ENCODE data around the gene FANCD2.
"Not testable (repeated sequence)": the region's sequence is repeated elsewhere in the genome, so short reads cannot be mapped to it uniquely, and the experiment has no call there.

FANCD2 gene

DNA sequence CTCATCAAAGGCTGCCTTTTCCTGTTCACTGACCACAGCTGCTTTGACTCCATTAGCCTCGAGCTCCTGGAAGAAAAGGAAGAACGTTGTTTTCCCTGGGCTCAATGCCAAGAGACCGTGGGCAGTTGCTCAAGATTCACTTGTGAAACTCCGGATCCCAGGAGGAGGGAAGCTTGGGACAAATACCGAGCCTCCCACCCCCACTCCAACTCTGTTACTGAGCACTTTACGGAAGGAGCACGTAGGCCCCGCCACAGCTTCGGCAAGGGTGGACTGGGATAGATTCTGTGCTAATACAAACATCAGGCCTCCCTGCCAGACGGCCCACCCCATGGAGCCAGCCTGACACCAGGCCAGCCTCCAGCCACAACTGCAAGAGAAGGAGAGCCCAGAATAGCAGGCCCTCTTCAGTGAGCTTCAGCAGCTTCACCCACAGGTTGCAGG is 10.8 kb upstream of the FANCD2 start:
- no peak for DNase-seq

DNA sequence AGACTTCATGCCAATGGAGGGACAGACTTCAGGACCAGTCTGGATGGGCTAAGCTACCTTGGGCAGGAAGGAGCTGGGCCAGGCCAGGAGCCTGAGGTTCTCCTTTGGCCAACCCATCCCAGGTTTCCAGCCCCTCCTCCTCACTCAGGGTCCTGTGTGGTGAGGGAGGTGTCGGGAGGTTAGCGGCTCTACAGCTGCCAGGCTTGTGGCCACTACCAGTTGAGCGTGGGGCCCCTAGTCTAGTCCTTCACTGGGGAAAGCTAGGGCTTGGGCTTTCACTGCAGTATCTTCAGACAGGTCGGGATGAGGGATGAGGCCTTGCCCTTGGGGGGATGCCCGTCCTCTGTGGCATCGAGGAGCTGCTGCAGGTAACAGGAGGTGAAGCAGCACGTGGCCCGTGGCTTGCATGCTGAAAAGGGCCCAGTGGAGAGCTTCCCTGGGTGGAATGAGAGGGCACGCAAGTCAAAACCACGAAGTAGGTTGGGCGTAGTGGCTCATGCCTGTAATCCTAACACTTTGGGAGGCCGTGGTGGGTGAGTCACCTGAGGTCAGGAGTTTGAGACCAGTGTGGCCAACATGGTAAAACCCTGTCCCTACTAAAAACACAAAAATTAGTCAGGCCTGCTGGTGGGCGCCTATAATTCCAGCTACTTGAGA is 8.5 kb upstream of the FANCD2 start:
- DNase-seq, result peak; percentile 54 to 56

DNA sequence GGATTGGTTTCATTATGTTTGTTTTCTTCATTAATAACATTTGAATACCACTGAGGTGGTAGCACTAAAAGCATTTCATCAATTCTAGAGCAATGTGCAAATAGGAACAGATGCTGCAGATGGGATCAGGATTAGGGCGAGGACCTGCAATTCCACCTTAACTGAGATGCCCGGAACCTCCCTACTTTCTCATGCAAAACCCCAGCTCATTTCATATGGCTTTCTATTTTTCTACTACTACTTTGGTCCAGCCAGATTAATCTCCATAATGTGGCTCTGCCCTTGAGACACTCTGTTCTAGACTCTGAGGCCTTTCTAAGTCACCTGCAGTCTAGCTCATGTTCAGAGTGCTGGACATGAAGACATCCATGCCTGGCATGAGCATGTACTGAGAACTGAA is 7.4 kb upstream of the FANCD2 start:
- DNase-seq, result not testable (repeated sequence)

DNA sequence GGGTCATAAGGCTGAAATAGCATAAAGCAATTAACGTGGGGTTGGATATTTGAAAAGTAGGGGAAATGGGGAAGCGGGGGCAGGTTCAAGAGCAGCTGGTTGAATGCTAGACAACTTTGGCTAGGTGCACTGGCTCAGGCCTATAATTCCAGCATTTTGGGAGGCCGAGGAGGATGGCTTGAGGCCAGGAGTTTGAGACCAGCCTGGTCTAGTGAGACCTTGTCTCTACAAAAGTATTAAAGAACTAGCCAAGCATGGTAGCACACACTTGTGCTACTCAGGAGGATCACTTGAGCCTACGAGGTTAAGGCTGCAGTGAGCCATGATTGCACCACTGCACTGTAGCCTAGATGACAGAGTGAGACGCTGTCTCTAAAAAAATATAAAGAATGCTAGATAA is 6.9 kb upstream of the FANCD2 start:
- no peak for DNase-seq

DNA sequence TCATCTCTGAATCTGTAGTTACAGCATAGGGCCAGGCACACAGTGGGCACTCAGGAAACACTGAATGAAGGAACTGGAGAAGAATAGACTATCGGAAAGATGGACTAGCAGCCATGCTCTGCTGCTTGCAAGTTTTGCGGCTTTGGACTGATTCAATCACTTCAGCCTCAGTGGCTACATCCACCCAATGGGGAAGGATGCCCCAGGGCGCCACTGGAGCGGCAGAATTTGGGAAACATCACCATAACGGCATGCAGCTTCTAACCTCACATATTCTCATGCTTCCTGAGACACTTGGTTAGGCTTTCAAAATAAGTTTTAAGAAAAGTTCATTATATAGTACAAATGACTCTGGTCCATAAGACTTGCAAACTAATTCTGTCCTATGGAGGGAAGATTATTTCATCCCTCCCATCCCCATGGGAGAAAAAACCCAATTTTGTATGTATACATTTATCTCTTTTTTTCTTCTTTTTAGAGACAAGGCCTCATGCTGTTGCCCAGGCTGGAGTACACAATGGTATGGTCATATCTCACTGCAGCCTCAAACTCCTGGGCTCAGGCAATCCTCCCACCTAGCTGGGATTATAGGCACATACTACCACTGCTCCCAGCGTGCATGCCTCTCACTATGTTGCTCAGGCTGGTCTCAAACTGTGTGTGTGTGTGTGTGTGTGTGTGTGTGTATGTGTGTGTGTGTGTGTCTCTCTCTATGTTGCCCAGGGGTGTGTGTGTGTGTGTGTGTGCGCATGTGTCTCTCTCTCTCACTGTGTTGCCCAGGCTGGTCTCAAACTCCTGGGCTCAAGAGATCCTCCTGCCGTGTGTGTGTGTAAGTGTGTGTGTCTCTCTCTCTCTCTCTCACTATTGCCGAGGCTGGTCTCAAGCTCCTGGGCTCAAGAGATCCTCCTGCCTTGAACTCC is 4.1 kb upstream of the FANCD2 start:
- DNase-seq, result no peak

DNA sequence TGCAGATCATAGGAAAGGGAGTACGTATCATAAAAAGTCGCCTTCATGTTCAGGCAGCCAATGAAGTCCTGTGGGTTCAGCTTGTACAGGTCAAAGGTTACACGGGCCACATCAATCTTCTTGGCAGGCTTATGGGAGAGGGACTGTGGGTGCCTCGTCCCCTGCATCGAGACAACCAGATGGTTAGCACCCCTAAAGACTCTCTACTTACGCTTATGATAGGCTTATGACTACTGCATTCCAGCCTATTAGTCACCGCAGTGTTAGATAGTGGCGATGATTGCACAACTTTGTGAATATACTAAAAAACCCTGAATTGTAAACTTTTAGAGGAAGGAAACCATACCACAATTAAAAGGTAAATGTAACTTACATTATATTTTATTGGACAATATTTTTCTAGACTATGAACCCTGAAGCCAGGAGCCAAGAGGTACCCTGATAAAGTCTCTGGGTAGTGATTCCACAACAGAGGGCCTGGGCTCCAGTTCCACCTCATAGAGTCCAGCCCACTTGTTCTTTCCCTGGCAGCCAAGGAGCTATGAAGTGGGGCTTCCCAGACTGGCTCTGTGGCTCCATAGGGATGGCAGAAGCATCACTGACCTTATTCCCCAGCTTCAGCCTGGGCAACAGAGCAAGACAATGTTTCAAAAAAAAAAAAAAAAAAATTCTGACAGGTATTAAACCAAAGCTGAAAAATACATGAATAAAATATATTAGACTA is 2.5 kb upstream of the FANCD2 start:
- DNase-seq, result no peak

DNA sequence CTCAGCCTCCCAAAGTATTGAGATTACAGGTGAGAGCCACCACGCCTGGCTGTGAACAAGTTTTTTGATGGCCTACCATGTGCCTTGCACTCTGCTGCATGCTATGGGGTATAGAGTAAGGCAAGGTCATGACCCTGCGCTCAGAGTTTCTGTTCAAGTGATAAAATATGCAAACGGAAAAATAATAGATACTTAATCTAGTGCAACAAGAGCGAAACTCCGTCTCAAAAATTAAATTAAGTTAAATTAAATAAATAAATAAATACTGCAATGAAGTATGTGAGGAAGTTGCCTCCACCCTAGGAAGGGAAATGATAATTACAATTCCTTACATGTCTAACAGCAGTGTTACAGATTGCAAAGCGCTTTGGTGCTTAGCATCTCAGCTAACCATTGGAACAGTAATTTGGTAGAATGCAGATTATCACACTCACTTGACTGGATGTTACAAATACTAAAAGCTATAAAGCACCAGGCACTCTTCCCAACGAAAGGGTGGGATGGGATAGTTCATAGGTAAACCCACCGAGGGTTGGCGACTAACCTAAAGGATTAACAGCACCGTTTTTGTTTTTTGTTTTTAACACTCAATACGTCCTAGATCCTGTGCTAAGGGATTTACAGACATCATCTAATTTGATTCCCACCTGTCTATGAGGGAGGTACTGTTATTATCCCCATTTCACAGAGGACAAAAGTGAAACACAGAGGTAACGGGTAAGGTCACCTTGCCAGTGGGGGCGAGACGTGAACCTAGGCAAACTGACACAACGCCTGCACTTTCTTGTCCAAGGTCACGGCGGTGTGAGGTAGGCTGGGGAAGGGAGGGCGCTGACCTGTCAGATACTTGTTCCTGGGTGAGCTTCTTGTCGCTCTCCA is 793 bp upstream of the FANCD2 start:
- no peak for DNase-seq

DNA sequence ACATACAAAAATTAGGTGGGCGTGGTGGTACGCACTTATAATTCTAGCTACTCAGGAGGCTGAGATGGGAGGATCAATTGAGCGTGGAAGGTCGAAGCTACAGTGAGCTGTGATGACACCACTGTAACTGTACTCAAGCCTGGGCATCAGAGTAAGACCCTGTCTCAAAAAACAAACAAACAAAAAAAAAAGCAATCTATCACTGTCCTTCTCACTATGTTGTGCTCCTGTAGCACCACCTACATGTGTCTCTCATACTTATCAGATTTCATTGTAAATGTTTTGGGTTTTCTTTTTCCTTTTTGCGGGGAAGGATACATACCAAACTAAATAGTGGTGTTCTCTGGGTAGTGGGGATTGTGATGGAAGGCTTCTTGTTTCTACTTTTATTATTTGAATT is 14.8 kb downstream of the FANCD2 start:
- DNase-seq, result no peak

DNA sequence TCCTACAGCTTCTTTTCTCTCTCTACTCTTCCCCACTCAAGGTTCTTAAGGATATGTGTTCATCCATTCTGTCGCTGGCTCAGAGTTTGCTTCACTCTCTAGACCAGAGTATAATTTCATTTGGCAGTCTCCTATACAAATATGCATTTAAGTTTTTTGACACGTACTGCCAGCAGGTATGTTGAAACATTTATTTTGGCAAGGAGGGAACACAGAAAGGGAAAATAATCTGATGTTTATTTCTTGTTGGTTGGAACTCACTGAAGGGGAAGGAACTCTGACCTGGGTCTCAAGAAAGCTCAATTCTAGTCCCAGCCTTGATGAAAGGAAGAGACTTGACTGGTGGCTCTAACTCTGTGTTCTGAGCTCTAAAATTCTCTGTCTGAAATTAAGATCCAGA is 21.6 kb downstream of the FANCD2 start:
- DNase-seq, result no peak

DNA sequence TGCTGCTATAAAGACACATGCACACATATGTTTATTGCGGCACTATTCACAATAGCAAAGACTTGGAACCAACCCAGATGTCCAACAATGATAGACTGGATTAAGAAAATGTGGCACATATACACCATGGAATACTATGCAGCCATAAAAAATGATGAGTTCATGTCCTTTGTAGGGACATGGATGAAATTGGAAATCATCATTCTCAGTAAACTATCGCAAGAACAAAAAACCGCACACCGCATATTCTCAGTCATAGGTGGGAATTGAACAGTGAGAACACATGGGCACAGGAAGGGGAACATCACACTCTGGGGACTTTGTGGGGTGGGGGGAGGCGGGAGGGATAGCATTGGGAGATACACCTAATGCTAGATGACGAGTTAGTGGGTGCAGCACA is 26.8 kb downstream of the FANCD2 start:
- DNase-seq, result not testable (repeated sequence)

DNA sequence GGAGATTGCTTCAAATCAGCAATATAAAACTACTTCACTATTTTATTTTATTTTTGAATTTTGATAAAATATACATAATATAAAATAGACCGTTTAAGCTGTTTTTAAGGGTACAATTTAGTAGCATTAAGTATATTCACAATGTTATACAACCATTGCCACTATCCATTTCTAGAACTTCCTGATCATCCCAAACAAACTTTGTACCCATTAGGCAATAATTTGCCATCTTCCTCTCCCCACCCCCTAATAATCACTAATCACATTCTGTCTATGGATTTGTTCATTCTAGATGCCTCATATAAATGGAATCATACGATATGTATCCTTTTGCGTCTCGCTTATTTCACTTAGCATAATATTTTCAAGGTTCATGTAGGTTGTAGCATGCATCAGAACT is 28.9 kb downstream of the FANCD2 start:
- no peak for DNase-seq

DNA sequence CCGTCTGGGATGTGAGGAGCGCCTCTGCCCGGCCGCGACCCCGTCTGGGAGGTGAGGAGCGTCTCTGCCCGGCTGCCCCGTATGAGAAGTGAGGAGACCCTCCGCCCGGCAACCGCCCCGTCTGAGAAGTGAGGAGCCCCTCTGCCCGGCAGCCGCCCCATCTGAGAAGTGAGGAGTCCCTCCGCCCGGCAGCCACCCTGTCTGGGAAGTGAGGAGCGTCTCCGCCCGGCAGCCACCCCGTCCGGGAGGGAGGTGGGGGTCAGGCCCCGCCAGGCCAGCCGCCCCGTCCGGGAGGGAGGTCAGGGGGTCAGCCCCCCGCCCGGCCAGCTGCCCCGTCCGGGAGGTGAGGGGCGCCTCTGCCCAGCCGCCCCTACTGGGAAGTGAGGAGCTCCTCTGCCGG is 43.8 kb downstream of the FANCD2 start:
- not testable (repeated sequence) for DNase-seq

DNA sequence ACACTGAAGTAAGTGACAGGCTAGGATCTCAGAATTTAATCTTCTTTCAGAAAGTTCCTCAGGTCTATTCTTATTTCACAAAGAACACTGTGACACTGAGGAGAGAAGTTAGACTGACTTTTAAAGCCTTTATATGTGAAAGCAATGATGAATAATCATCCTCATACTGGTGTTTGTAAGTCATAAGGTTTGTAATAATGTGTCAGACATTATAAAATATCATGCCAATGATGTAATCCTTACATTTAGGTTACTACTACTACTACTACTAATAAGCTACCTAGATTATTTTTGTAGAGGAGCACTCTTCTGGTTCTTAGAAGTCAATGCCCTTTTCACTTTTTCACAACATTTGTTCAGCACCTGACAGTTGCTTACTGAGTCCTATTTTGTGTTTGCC is 48.4 kb downstream of the FANCD2 start:
- DNase-seq, result no peak

DNA sequence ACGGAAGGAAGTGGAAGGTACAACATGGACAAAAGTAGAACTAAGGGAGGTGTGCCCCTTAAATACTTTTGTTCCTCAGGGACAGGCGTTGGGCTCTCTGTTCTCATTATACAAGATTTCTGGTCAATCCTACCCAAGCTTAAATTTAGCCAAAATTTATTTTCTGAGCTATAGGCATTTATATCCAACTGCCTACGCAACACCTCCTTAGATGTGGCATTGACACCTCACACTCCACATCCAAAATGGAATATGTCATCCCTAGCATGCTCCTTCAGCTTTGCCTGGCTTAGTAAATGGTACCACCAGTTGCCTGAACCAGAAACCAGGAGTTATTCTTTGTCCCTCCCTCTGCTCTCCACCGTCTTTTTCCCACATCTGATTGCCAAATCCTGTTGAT is 55.6 kb downstream of the FANCD2 start:
- DNase-seq, result no peak

DNA sequence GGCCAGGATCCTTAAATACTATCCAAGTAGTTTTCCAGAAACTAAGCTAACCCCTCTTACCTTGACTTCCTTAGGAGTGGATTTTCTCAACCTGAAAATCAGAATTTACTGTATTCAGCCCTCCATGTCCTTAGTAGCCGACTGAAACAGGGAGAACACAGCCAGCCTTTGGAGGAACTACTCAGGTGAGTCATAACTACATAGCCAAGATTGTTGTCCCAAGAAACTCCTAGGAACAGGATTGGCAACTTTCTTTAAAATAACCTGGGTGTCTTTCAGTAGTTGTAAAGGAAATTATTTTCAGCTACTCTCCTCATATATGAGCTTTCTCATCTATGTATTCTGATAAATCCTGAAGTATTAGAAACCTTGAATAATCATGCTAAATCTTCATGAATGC is 59.5 kb downstream of the FANCD2 start:
- DNase-seq, result no peak

DNA sequence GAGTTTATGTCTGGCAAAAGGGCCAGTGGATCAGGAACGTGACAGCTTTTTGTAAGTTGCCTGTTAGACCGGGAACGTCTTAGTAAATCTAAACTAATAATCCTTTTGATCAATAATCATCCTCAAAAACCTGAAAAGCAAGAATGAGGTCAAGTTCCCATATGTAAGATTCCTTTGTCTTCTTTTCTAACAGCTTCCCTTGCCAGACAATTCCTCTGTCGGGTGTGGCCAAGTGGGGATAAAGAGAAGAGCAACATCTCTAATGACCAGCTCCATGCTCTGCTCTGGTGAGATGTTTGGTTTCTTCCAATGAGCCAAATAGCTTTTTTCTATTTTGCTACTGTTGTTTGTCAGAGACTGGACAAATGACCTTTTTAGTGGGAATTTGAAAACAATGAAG is 62.0 kb downstream of the FANCD2 start:
- DNase-seq, result no peak

DNA sequence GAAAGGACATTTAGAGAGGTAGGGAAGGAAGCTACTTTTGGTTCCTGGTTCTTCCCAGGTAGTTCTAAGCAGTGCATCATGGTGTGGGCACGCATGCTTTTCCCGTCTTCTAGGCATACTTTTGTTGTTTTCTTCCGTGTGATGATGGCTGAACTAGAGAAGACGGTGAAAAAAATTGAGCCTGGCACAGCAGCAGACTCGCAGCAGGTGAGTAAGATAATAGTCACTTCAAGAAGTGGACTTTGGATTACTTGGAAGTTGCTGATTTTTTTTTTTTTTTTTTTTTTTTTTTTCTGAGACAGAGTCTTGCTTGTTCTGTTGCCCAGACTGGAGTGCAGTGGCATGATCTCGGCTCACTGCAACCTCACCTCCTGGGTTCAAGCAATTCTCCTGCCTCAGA is 63.9 kb downstream of the FANCD2 start:
- DNase-seq, result no peak

DNA sequence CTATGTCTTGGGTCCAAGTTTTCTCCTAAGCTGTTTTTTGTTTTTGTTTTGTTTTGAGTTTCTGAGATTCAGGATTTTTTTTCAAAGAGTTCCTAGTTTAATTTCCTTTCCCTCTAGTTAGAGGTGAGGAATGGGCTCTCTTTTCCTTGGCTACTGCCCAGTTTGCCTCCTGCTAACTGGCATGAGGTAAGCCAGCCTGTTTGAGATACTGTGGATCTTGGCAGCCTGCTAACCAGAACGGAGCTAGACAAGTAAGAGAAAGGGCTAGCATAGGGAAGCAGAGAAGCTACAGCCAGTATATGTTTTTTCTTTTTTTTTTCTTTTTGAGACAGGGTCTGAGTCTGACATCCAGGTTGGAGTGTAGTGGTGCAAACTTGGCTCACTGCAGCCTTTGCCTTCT is 64.5 kb downstream of the FANCD2 start:
- DNase-seq, result not testable (repeated sequence)

DNA sequence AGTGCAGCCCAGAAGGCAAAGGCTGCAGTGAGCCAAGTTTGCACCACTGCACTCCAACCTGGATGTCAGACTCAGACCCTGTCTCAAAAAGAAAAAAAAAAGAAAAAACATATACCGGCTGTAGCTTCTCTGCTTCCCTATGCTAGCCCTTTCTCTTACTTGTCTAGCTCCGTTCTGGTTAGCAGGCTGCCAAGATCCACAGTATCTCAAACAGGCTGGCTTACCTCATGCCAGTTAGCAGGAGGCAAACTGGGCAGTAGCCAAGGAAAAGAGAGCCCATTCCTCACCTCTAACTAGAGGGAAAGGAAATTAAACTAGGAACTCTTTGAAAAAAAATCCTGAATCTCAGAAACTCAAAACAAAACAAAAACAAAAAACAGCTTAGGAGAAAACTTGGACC is 65.2 kb downstream of the FANCD2 start:
- not testable (repeated sequence) for DNase-seq

DNA sequence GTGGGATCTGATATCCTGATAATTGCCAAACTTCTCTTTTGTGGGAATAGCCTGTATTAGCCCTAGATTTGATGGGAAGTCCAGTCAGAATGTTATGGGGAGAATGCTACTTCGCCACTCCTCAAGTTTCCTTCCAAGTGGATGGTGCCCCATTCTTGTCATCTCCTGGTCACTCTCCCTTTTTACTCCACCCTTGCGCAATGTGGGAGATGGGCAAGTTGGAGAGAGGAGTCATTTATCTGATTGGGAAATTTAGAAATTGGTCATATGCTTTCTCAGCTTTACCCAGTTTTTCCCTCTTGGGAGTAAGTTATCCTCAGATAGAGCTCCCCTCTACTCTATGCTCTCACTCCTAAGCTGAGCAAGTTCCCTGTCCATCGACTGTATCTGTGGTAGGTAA is 67.4 kb downstream of the FANCD2 start:
- no peak for DNase-seq

DNA sequence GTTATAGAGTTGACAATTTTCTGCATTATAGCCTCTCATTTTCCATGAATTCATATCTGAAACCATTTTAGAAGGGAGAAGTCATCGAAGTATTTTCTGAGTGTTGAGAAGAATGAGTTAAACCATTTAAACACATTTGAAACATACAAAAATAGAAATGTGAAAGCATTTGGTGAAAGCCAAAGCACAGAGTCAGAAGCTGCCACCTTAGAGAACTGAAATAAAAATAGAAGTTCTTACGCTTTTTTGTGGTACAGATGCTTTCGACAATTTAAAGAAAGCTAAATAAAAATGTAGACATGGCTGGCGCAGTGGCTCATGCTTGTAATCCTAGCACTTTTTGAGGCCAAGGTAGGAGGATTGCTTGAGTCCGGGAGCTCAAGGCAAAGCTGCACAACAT is 72.8 kb downstream of the FANCD2 start:
- no peak for DNase-seq

DNA sequence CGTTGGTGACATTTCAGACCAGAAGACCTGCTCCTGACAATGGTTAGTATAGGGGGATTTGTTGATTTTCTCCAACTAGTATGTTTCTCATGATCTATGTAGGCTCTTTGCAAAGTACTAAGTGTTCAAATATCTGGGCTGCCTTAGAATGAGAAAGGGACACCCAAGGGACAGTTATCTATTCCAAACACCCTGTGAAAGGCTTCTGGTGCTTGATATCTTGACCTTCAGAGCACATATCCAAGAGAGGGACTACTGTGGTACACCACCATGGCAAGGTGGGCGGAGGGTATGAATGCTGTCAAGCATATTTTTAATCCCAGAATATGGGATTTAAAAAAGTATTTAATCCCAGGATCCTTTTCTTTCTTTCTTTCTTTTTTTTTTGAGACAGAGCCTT is 80.7 kb downstream of the FANCD2 start:
- DNase-seq, result no peak

DNA sequence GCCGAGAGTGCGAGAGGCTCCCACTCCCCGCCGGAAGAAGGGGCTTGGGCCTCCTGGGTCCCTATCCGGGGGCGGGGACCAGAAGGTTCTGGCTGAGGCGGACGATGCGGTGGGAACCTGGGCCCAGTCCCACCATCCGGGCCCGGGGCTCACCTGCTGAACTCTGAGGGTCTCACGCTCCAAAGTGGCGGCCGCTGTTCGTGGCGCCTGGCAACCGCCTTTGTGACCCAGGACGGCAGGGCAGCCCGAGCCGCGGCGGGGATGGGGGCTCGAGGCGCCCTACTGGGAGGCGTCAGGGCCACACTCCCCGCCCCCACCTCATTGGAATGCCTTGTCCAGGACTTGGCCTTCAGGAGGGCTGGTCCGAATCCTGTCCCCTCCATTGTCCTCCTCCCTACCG is 81.9 kb downstream of the FANCD2 start, which contains the start of gene FANCD2OS:
Gene FANCD2OS, minus strand, starts transcription at position 165 of the 400 bp plus-strand sequence. CDS start 3,481 bp downstream, outside the sequence.
- DNase-seq, result no peak

All from stimulated activated CD4-positive, alpha-beta T cell treated with anti-CD3 and anti-CD28 coated beads, Interleukin-2, amount 100 ng/mL, for 48 hours (primary cell).